Transverse colon (tissue), 4 donors: Measurements from ENCODE around the gene MACROD1. TPM values are rescaled to one million over a fixed set of nuclear protein-coding genes. Genes with fewer than 3 reads are reported as not detected.

Experiments
- DNase-seq: peaks from one replicate; pipeline ENCODE4 v3.0.0-alpha.2; 2019
- H3K27ac ChIP-seq, 4 donors: fragments of 200-600 bp; sonication (generic); 2 replicates each; pipeline ENCODE4 v1.5.1; 2016 to 2018; ENCODE audit warnings: inconsistent platforms in 4 of 4
- H3K27me3 ChIP-seq: fragments of 200-600 bp; sonication (generic); 2 replicates; pipeline ENCODE4 v1.5.1; 2017; ENCODE audit warnings: inconsistent platforms
- H3K36me3 ChIP-seq, 4 donors: fragments of 200-600 bp; sonication (generic); 2 replicates each; pipeline ENCODE4 v1.5.1; 2017 to 2019; ENCODE audit warnings: inconsistent platforms in 4 of 4
- H3K4me1 ChIP-seq, 4 donors: fragments of 200-600 bp; sonication (generic); 2 replicates each; pipeline ENCODE4 v1.5.1; 2017 to 2020; ENCODE audit warnings: inconsistent platforms in 4 of 4
- H3K4me3 ChIP-seq, 4 donors: fragments of 200-600 bp; sonication (generic); 1 replicate in 1 of 4; 2 replicates in 3 of 4; pipeline versions ENCODE4 v1.5.1 to v1.6.1; 2017 to 2019; ENCODE audit warnings: inconsistent platforms in 4 of 4
- H3K9me3 ChIP-seq, 2 donors: fragments of 200-600 bp; sonication (generic); 2 replicates each; pipeline ENCODE4 v1.5.1; 2017 to 2019; ENCODE audit warnings: inconsistent platforms in 2 of 2
- CTCF ChIP-seq, 5 experiments: fragments of 200-600 bp in 3 of 5; fragments of 450-650 bp in 2 of 5; sonication (generic) in 3 of 5; IDR thresholded peaks; 1 replicate in 2 of 5; 2 replicates in 3 of 5; pipeline ENCODE4 v1.5.1; 2016 to 2017; ENCODE audit warnings: antibody characterized with exemption in 5 of 5, inconsistent platforms in 3 of 5, mild to moderate bottlenecking in 2 of 5, moderate library complexity in 1 of 5
- EP300 ChIP-seq: sonication (generic); formaldehyde crosslinking; IDR thresholded peaks from one replicate; pipeline ENCODE4 v1.6.1; 2017; ENCODE audit warnings: antibody characterized with exemption, low read depth
- POLR2A ChIP-seq: fragments of 450-650 bp; IDR thresholded peaks from one replicate; pipeline ENCODE4 v1.6.1; 2016; ENCODE audit warnings: antibody characterized with exemption, mild to moderate bottlenecking, moderate library complexity
- POLR2AphosphoS5 ChIP-seq, 3 donors: sonication (generic); formaldehyde crosslinking; IDR thresholded peaks; one replicate each; pipeline ENCODE4 v1.6.1; 2016; ENCODE audit warnings: antibody characterized with exemption in 3 of 3
- WGBS, 2 donors: methylation state at CpG; one replicate each; pipeline ENCODE4 v1.1.5; 2018; ENCODE audit warnings: low coverage in 1 of 2; 5-methylcytosine and 5-hydroxymethylcytosine counted together
- in situ Hi-C, 4 donors: fragments of 200-750 bp; cut with MboI; loops; one replicate each; pipeline versions ENCODE4 v1.15.0 to v1.15.1; 2017; ENCODE audit warnings: low sequenced_read_pairs in 3 of 4, low pct_ligation_motif_present in 1 of 4, low pct_unique_long_range_greater_than_20kb in 1 of 4
- intact Hi-C: fragments of 100-400 bp; cut with DNase I; formaldehyde crosslinking; loops from one replicate; pipeline ENCODE4 v1.15.1; 2023; ENCODE audit warnings: low total_unique reads
- total RNA-seq, 4 donors: library from RNA; depleted of rRNA; stranded (reverse); fragments of >200 nt; gene quantifications; one replicate each; pipeline ENCODE4 v1.1.0, GENCODE V29; 2016

Gene MACROD1
- total RNA-seq, 4 donors from 2014 or later = 42.9 to 50.7 (median 50.1) TPM

- Histone ChIP-seq H3K4me3 (no peak overlapping the region), H3K9me3 (no peaks in the 10 kb centered on the region), H3K4me1 (no peaks in the 10 kb centered on the region), H3K27me3 (no peaks in the 10 kb centered on the region), H3K27ac (no peak overlapping the region), H3K36me3 (peaks cover 0 to 81% (median 39%) of the 10 kb centered on the region in 4 donors)
- no peak for DNase-seq
- in situ Hi-C loops (no loop called here), intact Hi-C loops (no loop called here)
- WGBS, 2 donors = 82% methylated on average over 9 of the region's 9 CpGs; no CpG with 5 or more reads in 1 of the 2 donors
- TF ChIP-seq POLR2AphosphoS5 (IDR thresholded peaks at IDR 0.05) = no peak
- TF ChIP-seq EP300 = no peak
- no peak for TF ChIP-seq POLR2A
- TF ChIP-seq CTCF (IDR thresholded peaks at IDR 0.05) = no peak
These were observed 30.7 kb upstream of the MACROD1 start for GRCh38 chr11:64196626-64197025.

- Histone ChIP-seq H3K4me1 (peaks cover 0 to 11% (median 4%) of the 10 kb centered on the region in 4 donors), H3K36me3 (peaks cover 0 to 49% (median 23%) of the 10 kb centered on the region in 4 donors), H3K9me3 (no peaks in the 10 kb centered on the region), H3K27me3 (no peaks in the 10 kb centered on the region), H3K27ac (no peak overlapping the region), H3K4me3 (no peak overlapping the region)
- in situ Hi-C loops (no loop called here), intact Hi-C loops (loop anchor here (5.0 kb wide), 1 partner anchor 1790 kb away; no protein-coding TSS in a partner anchor)
- no peak for DNase-seq
- TF ChIP-seq POLR2A (no peak), EP300 (no peak), CTCF (IDR thresholded peaks at IDR 0.05) (no peak), POLR2AphosphoS5 (IDR thresholded peaks at IDR 0.05) (no peak)
- 97 to 100% methylated on average over 1 to 5 of the region's 5 CpGs for WGBS, 2 donors
These were observed 26.5 kb upstream of the MACROD1 start for GRCh38 chr11:64192434-64192833.

GRCh38 chr11:64186492-64187165 is 20.7 kb upstream of the MACROD1 start:
- peak overlapping the region in 1 of 4 donors; percentile 97 for H3K4me3 ChIP-seq
- WGBS, 2 donors = 0 to 1% methylated on average over 5 to 46 of the region's 48 CpGs
- peaks cover 20 to 29% (median 24%) of the 10 kb centered on the region in 4 donors for H3K4me1 ChIP-seq
- no peak overlapping the region for H3K27ac ChIP-seq
- no peaks in the 10 kb centered on the region for H3K36me3 ChIP-seq
- intact Hi-C loops (no loop called here), in situ Hi-C loops (no loop called here)
- no peaks in the 10 kb centered on the region for H3K9me3 ChIP-seq
- peak; percentile 29 for DNase-seq
- TF ChIP-seq CTCF (IDR thresholded peaks at IDR 0.05) = no peak
- TF ChIP-seq EP300 = no peak
- TF ChIP-seq POLR2AphosphoS5 (IDR thresholded peaks at IDR 0.05) = no peak
- TF ChIP-seq POLR2A = no peak
- no peaks in the 10 kb centered on the region for H3K27me3 ChIP-seq

- intact Hi-C loops = no loop called here
- 1% methylated on average over 58 of the region's 74 CpGs; no CpG with 5 or more reads in 1 of the 2 donors for WGBS, 2 donors
- peak within 1 kb of the TSS; percentile 93 to 99 (median 95) for H3K27ac ChIP-seq
- H3K4me3 ChIP-seq = peak within 1 kb of the TSS; percentile 55 to 97 (median 62)
- DNase-seq = peak; percentile 99
- H3K9me3 ChIP-seq = no peaks in the 10 kb centered on the region
- in situ Hi-C loops = no loop called here
- no peaks in the 10 kb centered on the region for H3K27me3 ChIP-seq
- TF ChIP-seq CTCF (IDR thresholded peaks at IDR 0.05) = peak in 4 of 5 experiments; percentile 22 to 49 (median 40)
- peak; percentile 87 to 97 (median 94) for TF ChIP-seq POLR2AphosphoS5 (IDR thresholded peaks at IDR 0.05)
- no peak for TF ChIP-seq POLR2A
- TF ChIP-seq EP300 = no peak
- H3K4me1 ChIP-seq = peaks cover 27 to 36% (median 31%) of the 10 kb centered on the region in 4 donors
- H3K36me3 ChIP-seq = no peaks in the 10 kb centered on the region
These were observed 20.0 kb upstream of the MACROD1 start, which contains the start of gene STIP1 for GRCh38 chr11:64185693-64186491. TSS of gene STIP1 (plus strand) at chr11:64186171. CDS start at chr11:64186262, 91 bp downstream.
